ENCODE measurements around the gene SAMD14.

Gene SAMD14

DNA sequence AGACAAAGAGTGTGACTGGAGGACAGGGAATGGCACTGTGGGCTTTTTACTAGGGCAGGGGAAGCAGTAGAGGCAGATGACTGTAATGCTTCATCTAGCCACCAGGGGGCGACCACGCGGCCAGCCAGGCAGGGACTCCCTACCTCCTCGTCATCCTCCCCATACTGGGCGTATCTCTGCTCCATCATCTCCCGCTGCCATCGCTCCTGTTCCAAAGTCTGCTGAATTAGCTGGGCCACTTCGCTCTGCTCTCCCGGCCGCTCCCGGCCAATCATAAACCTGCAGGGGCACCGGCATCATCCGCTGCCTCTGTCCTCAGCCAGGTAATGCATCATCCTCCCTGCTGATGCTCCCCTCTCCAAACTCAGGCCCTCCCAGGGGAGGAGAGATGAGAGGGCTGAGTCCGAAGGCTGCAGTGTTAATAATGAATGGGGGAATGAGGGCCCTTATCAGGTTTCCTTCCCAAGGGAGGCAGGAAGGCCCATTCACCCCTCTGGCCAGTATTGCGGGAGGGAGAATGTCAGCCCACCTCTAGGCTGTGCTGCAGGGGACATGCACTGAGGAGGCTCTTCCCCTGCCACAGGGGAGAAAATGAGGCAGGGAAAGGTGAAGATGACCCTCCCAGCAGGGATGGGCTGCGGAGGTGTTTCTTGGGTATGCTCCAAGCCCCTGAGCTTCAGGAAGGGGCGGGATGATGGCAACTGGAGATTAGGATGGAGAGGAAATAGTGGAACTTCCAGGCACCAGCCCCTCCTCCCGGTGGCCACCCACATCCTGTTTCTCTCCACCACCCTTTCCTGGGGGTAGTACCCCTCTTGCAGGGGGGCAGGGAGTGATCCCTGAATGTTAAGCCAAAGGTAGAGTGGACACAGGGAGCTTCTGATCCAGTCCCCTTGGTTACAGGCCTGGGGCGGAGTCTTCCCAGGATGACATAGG lies 10.3 kb upstream of the SAMD14 start:
- no peak overlapping the region for H3K27ac ChIP-seq
- peak; percentile 95 for TF ChIP-seq CTCF (IDR thresholded peaks at IDR 0.05)
- no peak for TF ChIP-seq ZFX (IDR thresholded peaks at IDR 0.05; ENCODE audit: borderline replicate concordance)

DNA sequence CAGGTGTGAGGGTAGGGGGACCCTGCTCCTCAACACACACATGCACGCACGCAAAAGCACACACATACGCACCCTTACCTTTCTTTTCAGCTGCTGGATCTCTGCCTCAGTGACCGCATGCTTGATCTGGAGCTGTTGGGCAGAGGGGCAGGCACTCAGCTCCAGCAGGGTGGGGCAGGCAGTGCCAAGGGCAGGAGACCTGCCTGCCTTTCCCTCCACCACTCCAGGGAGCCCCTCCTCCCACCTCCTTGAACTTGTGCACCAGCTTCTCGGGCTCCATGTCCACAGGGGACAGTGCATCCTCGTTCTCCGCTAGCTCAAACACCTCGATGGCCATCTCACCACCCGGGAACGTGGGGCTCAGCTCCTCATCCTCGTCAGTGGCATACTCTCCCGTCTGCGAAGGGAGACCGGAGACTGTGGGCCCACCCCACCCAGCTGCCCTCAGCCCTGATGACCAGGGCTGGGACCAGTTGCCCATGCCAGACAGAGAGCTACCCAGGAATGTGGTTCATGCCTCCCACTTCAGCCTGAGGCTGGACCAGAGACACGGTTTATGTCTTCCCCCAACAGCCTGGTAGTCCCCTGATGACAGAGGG lies 9.3 kb upstream of the SAMD14 start:
- H3K27ac ChIP-seq: no peak overlapping the region

GRCh38 chr17:50137042-50137441 lies 7.1 kb upstream of the SAMD14 start:
- TF ChIP-seq ZFX (IDR thresholded peaks at IDR 0.05; ENCODE audit: borderline replicate concordance): no peak
- TF ChIP-seq CTCF (IDR thresholded peaks at IDR 0.05): no peak
- no peak overlapping the region for H3K27ac ChIP-seq

More for the DNA sequence above, 9.3 kb upstream of the SAMD14 start:
- TF ChIP-seq ZFX (IDR thresholded peaks at IDR 0.05; ENCODE audit: borderline replicate concordance): no peak
- TF ChIP-seq CTCF (IDR thresholded peaks at IDR 0.05): no peak

- no peak for TF ChIP-seq CTCF (IDR thresholded peaks at IDR 0.05)
- TF ChIP-seq ZFX (IDR thresholded peaks at IDR 0.05; ENCODE audit: borderline replicate concordance): no peak
- no peak overlapping the region for H3K27ac ChIP-seq
These were observed 6.2 kb upstream of the SAMD14 start for GRCh38 chr17:50136096-50136687.

- TF ChIP-seq ZFX (IDR thresholded peaks at IDR 0.05; ENCODE audit: borderline replicate concordance) (no peak), CTCF (IDR thresholded peaks at IDR 0.05) (no peak)
- H3K27ac ChIP-seq: no peak overlapping the region
These were observed 5.5 kb upstream of the SAMD14 start for GRCh38 chr17:50135316-50136095.

GRCh38 chr17:50134206-50135110 lies 4.5 kb upstream of the SAMD14 start:
- H3K27ac ChIP-seq: no peak overlapping the region
- TF ChIP-seq CTCF (IDR thresholded peaks at IDR 0.05) (no peak), ZFX (IDR thresholded peaks at IDR 0.05; ENCODE audit: borderline replicate concordance) (no peak)

Data from 22Rv1 (cell line).